ENCODE data around the gene SYT2.
"Not testable (repeated sequence)": the region's sequence is repeated elsewhere in the genome, so short reads cannot be mapped to it uniquely, and the experiment has no call there.

The SYT2 gene

GRCh38 chr1:202642212-202642611, 68.0 kb downstream of the SYT2 start:
- no peak for DNase-seq

DNA sequence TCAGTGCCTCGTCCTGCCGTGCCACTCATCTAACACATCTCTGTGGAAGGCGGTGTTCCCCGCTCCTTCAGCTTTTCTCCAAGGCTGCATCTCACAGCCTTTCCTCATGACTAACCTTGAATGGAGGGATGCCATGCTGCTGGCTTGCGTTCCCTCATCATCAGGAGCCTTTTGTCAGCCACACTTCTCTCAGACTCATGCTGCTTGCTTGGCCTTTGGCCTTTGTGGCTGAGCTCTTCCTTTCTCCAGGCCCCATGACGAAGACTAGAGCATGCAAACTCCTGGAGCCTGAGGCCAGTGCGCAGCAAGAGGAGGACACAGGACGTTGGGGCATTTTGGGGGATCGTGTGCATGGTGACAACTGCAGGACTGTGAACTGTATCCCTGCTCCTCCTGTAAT, 70.8 kb downstream of the SYT2 start:
- DNase-seq: no peak

DNA sequence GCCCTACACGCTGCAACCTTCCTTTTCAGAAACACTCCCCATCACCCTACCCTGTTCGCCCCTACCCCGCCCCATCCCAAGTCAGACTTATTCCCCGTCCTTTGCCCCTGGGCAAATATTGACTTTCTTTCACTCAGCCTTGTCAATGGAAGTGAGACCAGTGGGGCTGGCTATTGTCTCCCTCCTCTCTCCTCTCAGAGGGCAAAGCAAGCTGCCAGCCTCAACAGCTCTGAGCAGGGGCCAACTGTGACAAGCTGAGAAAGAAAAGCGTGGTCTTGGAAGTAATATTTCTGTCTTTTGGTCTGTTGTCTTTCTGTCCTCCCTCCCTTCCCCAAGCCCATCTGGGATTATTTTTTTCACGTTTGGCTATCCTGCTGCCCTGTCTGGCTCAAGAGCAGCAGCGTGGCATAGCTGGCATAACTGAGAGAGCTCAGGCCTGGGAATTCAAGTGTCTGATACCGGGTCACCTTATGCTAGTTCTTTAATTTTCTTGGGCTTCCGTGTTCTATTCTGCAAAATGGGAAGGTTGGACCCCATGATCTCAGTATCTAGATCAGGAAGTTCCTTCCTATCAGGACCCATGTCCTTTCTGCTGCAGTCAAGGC, 71.5 kb downstream of the SYT2 start:
- not testable (repeated sequence) for DNase-seq

GRCh38 chr1:202638019-202638700, 72.1 kb downstream of the SYT2 start:
- no peak for DNase-seq

DNA sequence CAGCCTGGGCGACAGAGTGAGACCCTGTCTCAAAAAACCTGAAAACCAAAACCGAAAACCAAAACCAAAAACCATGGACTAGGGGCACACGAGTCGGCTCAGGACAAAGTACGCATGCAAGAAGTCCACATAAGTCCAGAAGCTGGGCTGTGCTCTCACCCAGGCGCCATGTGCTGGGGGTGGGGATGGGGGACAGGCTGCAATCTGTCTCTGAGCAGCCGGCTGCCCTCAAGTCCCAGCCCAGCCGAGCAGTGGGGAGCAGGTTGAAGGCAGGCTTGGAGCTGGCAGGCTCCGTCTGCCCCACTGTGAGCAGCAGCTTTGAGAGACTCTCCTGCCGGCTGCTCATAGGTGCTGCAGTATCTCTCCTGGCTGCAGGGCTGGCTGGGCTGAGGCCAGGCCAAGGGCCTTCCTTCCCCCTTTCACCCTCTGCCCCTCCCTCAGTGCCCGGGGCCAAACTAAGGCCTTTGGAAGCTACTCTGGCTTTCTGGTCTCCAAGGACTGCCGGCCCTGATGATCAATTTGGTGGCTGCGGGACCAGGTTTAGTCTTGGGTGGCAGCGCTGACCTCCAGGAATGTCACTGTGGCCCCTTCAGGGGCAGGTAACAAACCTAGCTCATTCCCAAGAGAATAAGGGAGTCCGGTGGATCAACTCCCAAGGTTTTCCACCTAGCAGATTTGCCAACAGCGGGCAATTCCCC, 72.8 kb downstream of the SYT2 start:
- DNase-seq: not testable (repeated sequence)

- not testable (repeated sequence) for DNase-seq
Observed at GRCh38 chr1:202636171-202636570, 74.1 kb downstream of the SYT2 start.

- no peak for DNase-seq
Observed at GRCh38 chr1:202632241-202632640, 78.0 kb downstream of the SYT2 start.

DNA sequence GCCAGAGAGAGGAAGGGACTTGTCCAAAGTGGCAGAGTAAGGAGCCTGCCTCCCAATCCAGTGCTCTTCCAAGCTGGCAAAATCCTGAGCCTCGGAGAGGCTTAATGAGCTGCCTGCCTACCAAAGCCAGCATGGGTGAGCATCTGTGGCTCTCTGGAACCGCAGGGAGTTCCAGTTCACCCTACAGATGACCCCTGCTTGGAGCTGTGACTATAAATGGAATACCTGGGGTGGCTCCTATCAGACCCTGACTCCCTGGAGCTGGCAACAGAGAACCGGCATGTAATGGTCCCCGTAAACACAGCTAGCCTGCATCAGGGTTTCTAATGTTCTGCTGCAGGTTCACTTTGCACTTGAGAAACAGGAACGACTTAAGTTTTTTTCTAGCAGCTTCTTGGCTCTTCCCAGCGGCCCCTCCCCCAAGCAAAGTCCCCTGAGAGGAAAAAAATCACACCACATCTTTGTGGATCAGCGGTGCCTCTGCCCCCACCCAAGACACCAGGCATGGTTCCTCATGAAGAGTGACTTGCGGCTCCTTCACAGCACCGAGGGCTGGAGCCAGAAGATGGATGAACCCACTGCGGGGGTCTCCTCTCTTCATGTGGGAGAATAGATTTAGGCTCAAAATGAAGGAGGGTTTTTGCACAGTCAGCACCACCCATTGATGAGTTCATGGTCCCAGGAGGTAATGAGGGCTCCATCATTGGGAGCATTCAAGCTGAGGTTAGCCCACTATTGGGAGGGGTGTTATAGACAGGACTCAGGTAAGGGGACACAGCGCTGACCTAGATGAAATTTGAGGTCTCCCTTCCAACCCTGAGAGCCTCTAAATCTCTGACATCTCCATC, 79.0 kb downstream of the SYT2 start:
- DNase-seq: no peak

GRCh38 chr1:202630541-202630940, 79.7 kb downstream of the SYT2 start:
- DNase-seq: no peak

GRCh38 chr1:202630096-202630495, 80.2 kb downstream of the SYT2 start:
- not testable (repeated sequence) for DNase-seq

DNA sequence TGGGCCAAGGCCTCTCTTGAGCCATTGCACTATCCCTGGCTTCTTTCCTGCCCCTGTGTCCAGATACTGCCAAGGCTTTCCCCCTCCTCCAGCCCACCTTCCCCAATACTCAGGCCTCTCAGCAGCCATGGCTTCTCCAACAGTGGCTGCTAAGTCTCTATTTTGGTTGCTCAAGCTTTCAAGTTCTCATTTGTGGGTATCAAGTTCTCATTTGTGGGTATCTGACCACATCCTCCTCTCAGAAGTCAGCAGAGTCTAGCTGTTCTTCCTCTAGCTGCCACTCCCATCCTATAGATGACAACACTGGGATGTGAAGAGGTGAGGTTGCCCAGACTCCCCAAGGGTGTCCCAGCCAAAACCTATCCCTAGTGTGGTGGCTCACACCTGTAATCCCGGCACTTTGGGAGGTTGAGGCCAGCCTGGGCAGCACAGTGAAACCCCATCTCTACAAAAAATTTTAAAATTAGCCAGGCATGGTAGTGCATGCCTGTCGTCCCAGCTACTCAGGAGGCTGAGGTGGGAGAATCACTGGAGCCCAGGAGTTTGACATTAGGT, 80.9 kb downstream of the SYT2 start:
- not testable (repeated sequence) for DNase-seq

- no peak for DNase-seq
Observed at GRCh38 chr1:202628646-202629215, 81.5 kb downstream of the SYT2 start.

DNA sequence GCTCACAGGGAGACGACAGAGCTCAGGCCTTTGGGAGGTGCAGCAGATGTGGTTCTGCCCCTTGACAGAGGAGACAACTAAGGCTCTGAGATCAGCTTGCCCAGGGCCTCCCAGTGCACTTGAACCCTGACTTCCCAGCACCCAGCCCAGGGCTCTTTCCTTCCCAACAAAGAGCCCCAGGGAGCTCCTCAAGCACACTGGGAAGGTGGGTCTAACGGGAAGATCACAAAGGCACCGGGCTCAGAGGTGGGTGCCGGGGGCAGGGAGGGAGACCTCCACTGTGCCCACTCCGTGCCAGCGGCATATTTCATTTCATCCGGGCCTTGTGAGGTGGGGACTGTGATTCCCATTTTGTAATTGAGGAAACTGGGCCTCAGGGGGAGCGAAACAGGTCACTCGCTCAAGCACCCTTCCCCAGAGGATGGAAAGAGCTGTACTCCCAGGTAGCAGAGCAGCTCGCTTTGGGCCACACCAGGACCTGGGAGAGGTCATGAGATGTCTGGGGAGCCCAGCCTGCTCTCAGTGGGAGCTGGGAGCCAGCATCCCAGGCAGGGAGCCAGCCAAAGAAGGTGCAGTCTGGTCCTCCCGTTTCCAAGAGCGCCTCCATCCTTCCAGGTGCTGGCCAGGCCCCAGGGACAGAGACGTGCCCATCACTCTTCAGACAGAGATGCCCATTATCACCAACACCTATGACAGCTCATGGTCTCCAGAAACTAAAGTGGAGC, 82.3 kb downstream of the SYT2 start:
- no peak for DNase-seq

DNA sequence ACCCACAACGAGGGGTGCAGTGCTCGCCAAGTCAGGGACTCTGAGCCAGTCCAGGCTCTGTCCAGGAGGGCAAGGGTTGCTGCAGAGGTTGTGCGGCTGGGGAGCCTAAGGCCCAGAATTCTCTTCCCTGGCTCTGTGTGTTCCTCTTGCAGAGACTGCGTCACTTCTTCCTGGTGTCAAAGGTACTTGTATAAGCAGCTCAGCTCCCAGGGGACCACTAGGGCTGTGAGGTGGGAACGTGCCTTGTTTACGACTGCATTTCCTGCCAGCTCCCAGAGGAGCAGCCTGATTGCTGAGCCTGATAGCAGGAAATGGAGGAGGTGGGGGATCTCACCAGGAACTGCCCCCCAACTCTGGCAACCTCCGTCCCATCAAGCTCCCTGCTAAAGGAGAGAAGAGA, 83.2 kb downstream of the SYT2 start:
- not testable (repeated sequence) for DNase-seq

GRCh38 chr1:202625416-202626360, 84.6 kb downstream of the SYT2 start:
- peak; percentile 51 to 75 for DNase-seq

GRCh38 chr1:202624781-202625108, 85.5 kb downstream of the SYT2 start:
- no peak for DNase-seq

GRCh38 chr1:202624088-202624780, 86.0 kb downstream of the SYT2 start:
- no peak for DNase-seq

DNA sequence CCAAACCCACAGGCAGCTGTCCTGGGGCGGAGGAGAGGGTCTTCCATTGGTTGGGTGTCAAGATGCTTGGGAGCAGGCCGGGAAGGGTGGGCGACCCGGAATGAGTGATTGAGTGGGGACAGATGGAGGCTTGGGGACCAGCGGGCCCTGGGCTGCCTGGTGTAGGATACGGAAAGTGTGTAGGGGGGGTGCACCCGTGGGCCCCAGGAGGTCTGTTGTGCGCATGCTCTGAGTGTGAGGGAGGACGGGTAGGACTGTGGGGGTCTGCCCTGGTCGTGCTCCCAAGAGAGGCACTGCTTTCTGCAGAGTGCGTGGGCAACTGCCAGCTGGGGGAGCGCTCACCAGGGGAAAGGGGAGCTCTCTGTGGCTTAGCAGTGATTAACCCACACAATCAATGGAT, 86.8 kb downstream of the SYT2 start:
- DNase-seq: not testable (repeated sequence)

DNA sequence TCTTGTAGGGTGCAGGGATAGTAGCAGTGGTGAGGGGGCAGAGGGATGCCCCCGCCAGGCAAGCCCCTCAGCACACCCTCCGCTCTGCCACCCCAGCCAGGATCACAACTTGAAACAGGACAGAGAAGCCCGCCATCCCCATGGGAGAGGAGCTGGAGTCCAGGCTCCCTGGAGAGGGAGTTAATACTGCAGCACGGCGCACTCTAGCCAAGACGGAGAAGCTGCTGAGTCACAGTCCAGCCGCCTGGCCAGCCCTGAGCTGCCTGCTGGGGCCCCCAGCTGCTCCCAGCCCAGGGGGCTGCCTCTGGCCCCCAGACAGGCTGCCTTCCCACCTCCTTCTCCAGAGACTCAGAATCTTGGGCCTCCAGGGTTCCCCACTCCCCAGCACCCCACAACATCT, 87.2 kb downstream of the SYT2 start:
- no peak for DNase-seq

DNA sequence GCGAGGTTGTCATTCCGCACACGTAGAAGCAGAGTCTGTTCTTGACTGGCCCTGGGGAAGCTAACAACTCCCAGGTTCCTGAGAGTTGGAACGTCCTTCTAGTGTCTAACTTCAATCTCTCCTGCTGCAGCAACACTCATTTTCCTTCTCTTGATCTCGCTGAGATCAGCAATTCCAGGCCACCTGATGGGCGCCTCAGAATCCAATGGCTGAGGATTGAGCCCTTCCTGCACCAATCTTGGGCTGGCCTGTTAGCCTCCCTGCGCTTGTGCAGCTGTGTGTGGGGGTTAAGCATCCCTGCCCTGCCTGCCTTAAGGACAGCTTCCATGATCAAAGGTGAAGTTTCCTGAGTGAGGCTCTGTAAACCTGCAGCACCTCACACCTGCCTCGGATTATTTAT, 87.9 kb downstream of the SYT2 start:
- DNase-seq: no peak

Measured in SHP77 (cell line).